WERI-Rb-1 (cell line): ENCODE measurements around the gene GALNT17.

ENCODE experiments used
- DNase-seq: peaks from one replicate; pipeline ENCODE4 v3.0.0-alpha.2; 2020
- H3K27ac ChIP-seq: fragments of 250-450 bp; sonication (Bioruptor Pico); 2 replicates; pipeline ENCODE4 v1.5.1; 2020; ENCODE audit warnings: mild to moderate bottlenecking, moderate library complexity
- H3K27me3 ChIP-seq: fragments of 250-450 bp; sonication (Bioruptor Pico); 2 replicates; pipeline ENCODE4 v1.5.1; 2021; ENCODE audit warnings: mild to moderate bottlenecking, low read depth, moderate library complexity; ENCODE audit not compliant: insufficient read depth, severe bottlenecking
- H3K36me3 ChIP-seq: fragments of 250-450 bp; sonication (Bioruptor Pico); 2 replicates; pipeline ENCODE4 v1.5.1; 2020; ENCODE audit warnings: mild to moderate bottlenecking, moderate library complexity
- H3K4me3 ChIP-seq: 2 replicates; pipeline ENCODE4 v1.5.1; 2011; ENCODE audit warnings: low read depth, mild to moderate bottlenecking, control low read depth, low read length
- H3K9me3 ChIP-seq: fragments of 250-450 bp; sonication (Bioruptor Pico); 2 replicates; pipeline ENCODE4 v1.5.1; 2021; ENCODE audit warnings: mild to moderate bottlenecking, moderate library complexity; ENCODE audit not compliant: severe bottlenecking
- CTCF ChIP-seq: IDR thresholded peaks from 2 replicates; pipeline ENCODE4 v1.5.1; 2011; ENCODE audit warnings: low read depth, mild to moderate bottlenecking, control low read depth, inconsistent platforms, low read length

GALNT17 gene

GRCh38 chr7:71129126-71129525 is 2.8 kb upstream of the GALNT17 start:
- DNase-seq, result no peak
- H3K4me3 ChIP-seq, result no peak overlapping the region
- H3K27ac ChIP-seq, result no peak overlapping the region
- H3K9me3 ChIP-seq, result peaks cover 2% of the 10 kb centered on the region
- H3K36me3 ChIP-seq, result no peaks in the 10 kb centered on the region
- H3K27me3 ChIP-seq, result peaks cover 78% of the 10 kb centered on the region
- TF ChIP-seq CTCF, result no peak

- peaks cover 2% of the 10 kb centered on the region for H3K9me3 ChIP-seq
- H3K36me3 ChIP-seq, result no peaks in the 10 kb centered on the region
- H3K27me3 ChIP-seq, result peaks cover 80% of the 10 kb centered on the region
- no peak for DNase-seq
- H3K4me3 ChIP-seq, result no peak overlapping the region
- TF ChIP-seq CTCF, result no peak
- no peak overlapping the region for H3K27ac ChIP-seq
These were observed 1.8 kb upstream of the GALNT17 start for GRCh38 chr7:71130031-71130679.

GRCh38 chr7:71131256-71132126 is 453 bp upstream of the GALNT17 start:
- Histone ChIP-seq H3K4me3 (peak overlapping the region; percentile 53), H3K36me3 (no peaks in the 10 kb centered on the region), H3K27me3 (peaks cover 82% of the 10 kb centered on the region), H3K9me3 (peaks cover 2% of the 10 kb centered on the region), H3K27ac (no peak overlapping the region)
- no peak for TF ChIP-seq CTCF
- peak; percentile 46 for DNase-seq

GRCh38 chr7:71132377-71133231 is 660 bp downstream of the GALNT17 start:
- no peak for DNase-seq
- Histone ChIP-seq H3K27ac (no peak overlapping the region), H3K36me3 (no peaks in the 10 kb centered on the region), H3K9me3 (peaks cover 2% of the 10 kb centered on the region), H3K4me3 (no peak overlapping the region), H3K27me3 (peaks cover 79% of the 10 kb centered on the region)
- no peak for TF ChIP-seq CTCF

GRCh38 chr7:71133232-71133622 is 1.3 kb downstream of the GALNT17 start:
- Histone ChIP-seq H3K27ac (no peak overlapping the region), H3K27me3 (peaks cover 78% of the 10 kb centered on the region), H3K4me3 (no peak overlapping the region), H3K36me3 (no peaks in the 10 kb centered on the region), H3K9me3 (peaks cover 2% of the 10 kb centered on the region)
- TF ChIP-seq CTCF, result no peak
- no peak for DNase-seq
